GM15510 (cell line): ENCODE measurements around the gene ITGB4.

Experiments
- POLR2A ChIP-seq: IDR thresholded peaks from 3 replicates; pipeline ENCODE4 v1.6.1; 2011; ENCODE audit warnings: borderline replicate concordance; ENCODE audit not compliant: insufficient read length; ENCODE audit errors: extremely low read depth

Gene ITGB4

GRCh38 chr17:75763269-75763607, 42.0 kb downstream of the ITGB4 start:
- TF ChIP-seq POLR2A = no peak

GRCh38 chr17:75763613-75764416, 42.6 kb downstream of the ITGB4 start:
- no peak for TF ChIP-seq POLR2A

GRCh38 chr17:75764417-75764710, 43.1 kb downstream of the ITGB4 start:
- TF ChIP-seq POLR2A = no peak

- peak; percentile 70 for TF ChIP-seq POLR2A
Measured at GRCh38 chr17:75764711-75765421, 43.6 kb downstream of the ITGB4 start, which contains the start of gene GALK1. GALK1 (minus strand) TSS chr17:75765192; CDS start chr17:75765136, 56 bp downstream.

GRCh38 chr17:75765981-75766380, 44.7 kb downstream of the ITGB4 start:
- TF ChIP-seq POLR2A = no peak

- TF ChIP-seq POLR2A = no peak
Measured at GRCh38 chr17:75767881-75768280, 46.6 kb downstream of the ITGB4 start.

- TF ChIP-seq POLR2A = no peak
Measured at GRCh38 chr17:75769536-75769935, 48.3 kb downstream of the ITGB4 start.

- no peak for TF ChIP-seq POLR2A
Measured at GRCh38 chr17:75771334-75772281, 50.3 kb downstream of the ITGB4 start.

- TF ChIP-seq POLR2A = no peak
Measured at GRCh38 chr17:75773121-75773807, 52.0 kb downstream of the ITGB4 start.

- no peak for TF ChIP-seq POLR2A
Measured at GRCh38 chr17:75773808-75774470, 52.7 kb downstream of the ITGB4 start.

- no peak for TF ChIP-seq POLR2A
Measured at GRCh38 chr17:75774471-75774990, 53.3 kb downstream of the ITGB4 start.

GRCh38 chr17:75774991-75775668, 53.9 kb downstream of the ITGB4 start:
- TF ChIP-seq POLR2A = no peak
